Neuronal stem cell (in vitro differentiated cells): Measurements from ENCODE around the gene FBXO36.

Experiments
- DNase-seq: peaks from one replicate; pipeline ENCODE4 v3.0.0-alpha.2; 2013; ENCODE audit warnings: low spot score
- H2AFZ ChIP-seq: one replicate; pipeline ENCODE4 v1.6.1; 2013; ENCODE audit warnings: mild to moderate bottlenecking, low read length, inconsistent platforms
- H2AK5ac ChIP-seq: 2 replicates; pipeline ENCODE4 v1.6.1; 2013; ENCODE audit warnings: low read depth, mild to moderate bottlenecking, inconsistent platforms, low read length, moderate library complexity, mixed read lengths
- H2BK120ac ChIP-seq: 2 replicates; pipeline ENCODE4 v1.6.1; 2013; ENCODE audit warnings: low read depth, mild to moderate bottlenecking, inconsistent platforms, low read length, moderate library complexity, mixed read lengths
- H2BK12ac ChIP-seq: one replicate; pipeline ENCODE4 v1.6.1; 2013; ENCODE audit warnings: low read length, inconsistent platforms
- H2BK15ac ChIP-seq: 2 replicates; pipeline ENCODE4 v1.6.1; 2013; ENCODE audit warnings: mild to moderate bottlenecking, low read length, inconsistent platforms, mixed read lengths
- H2BK5ac ChIP-seq: one replicate; pipeline ENCODE4 v1.6.1; 2013; ENCODE audit warnings: inconsistent platforms, mild to moderate bottlenecking, low read length, moderate library complexity
- H3K14ac ChIP-seq: one replicate; pipeline ENCODE4 v1.6.1; 2013; ENCODE audit warnings: low read length, inconsistent platforms
- H3K18ac ChIP-seq: 2 replicates; pipeline ENCODE4 v1.6.1; 2013; ENCODE audit warnings: low read length, inconsistent platforms
- H3K23ac ChIP-seq: 2 replicates; pipeline ENCODE4 v1.6.1; 2013; ENCODE audit warnings: low read depth, mild to moderate bottlenecking, mixed read lengths, low read length, inconsistent platforms; ENCODE audit not compliant: poor library complexity
- H3K27ac ChIP-seq: replicated peaks from 3 replicates; pipeline ENCODE4 v1.5.1; 2013; ENCODE audit warnings: low read length, inconsistent platforms
- H3K27me3 ChIP-seq, 3 experiments: 2 replicates each; pipeline ENCODE4 v1.6.1; 2013; ENCODE audit warnings: low read length in 3 of 3, mild to moderate bottlenecking in 2 of 3, inconsistent platforms in 1 of 3, low read depth in 1 of 3, mixed read lengths in 1 of 3, moderate library complexity in 1 of 3; ENCODE audit not compliant: control insufficient read depth in 3 of 3, insufficient read depth in 3 of 3
- H3K36me3 ChIP-seq, 2 donors: replicated peaks in 1 of 2; 2 replicates each; pipeline ENCODE4 v1.6.1; 2013; ENCODE audit warnings: low read length in 2 of 2; ENCODE audit not compliant: control insufficient read depth in 2 of 2, insufficient read depth in 2 of 2
- H3K4ac ChIP-seq: 2 replicates; pipeline ENCODE4 v1.6.1; 2013; ENCODE audit warnings: inconsistent platforms, mild to moderate bottlenecking, low read length, moderate library complexity
- H3K4me1 ChIP-seq, 2 donors: 1 replicate in 1 of 2; 2 replicates in 1 of 2; pipeline ENCODE4 v1.6.1; 2013; ENCODE audit warnings: low read length in 2 of 2, low read depth in 1 of 2; ENCODE audit not compliant: control insufficient read depth in 2 of 2, insufficient read depth in 1 of 2
- H3K4me2 ChIP-seq: one replicate; pipeline ENCODE4 v1.6.1; 2013; ENCODE audit warnings: mild to moderate bottlenecking, low read length, inconsistent platforms; ENCODE audit not compliant: insufficient read depth, poor library complexity, severe bottlenecking
- H3K4me3 ChIP-seq, 2 donors: 2 replicates each; pipeline ENCODE4 v1.5.1; 2013; ENCODE audit warnings: low read length in 2 of 2, mild to moderate bottlenecking in 2 of 2, inconsistent platforms in 1 of 2, moderate library complexity in 1 of 2
- H3K79me1 ChIP-seq: one replicate; pipeline ENCODE4 v1.6.1; 2013; ENCODE audit warnings: low read depth, mild to moderate bottlenecking, inconsistent platforms, low read length, moderate library complexity
- H3K9ac ChIP-seq: one replicate; pipeline ENCODE4 v1.6.1; 2013; ENCODE audit warnings: mild to moderate bottlenecking, low read depth, low read length, inconsistent platforms; ENCODE audit not compliant: poor library complexity
- H3K9me3 ChIP-seq, 2 donors: replicated peaks in 1 of 2; 2 replicates each; pipeline versions ENCODE3 to v1.6.1; 2013; ENCODE audit warnings: low read length in 2 of 2, mild to moderate bottlenecking in 2 of 2, inconsistent platforms in 1 of 2, low read depth in 1 of 2, mixed read lengths in 1 of 2, moderate library complexity in 1 of 2; ENCODE audit not compliant: control insufficient read depth in 2 of 2, insufficient read depth in 1 of 2
- H4K8ac ChIP-seq: one replicate; pipeline ENCODE4 v1.6.1; 2013; ENCODE audit warnings: low read depth, mild to moderate bottlenecking, inconsistent platforms, low read length, moderate library complexity
- H4K91ac ChIP-seq: one replicate; pipeline ENCODE4 v1.6.1; 2013; ENCODE audit warnings: low read length, low read depth, mild to moderate bottlenecking, inconsistent platforms; ENCODE audit not compliant: poor library complexity
- WGBS, 2 donors: extraction: QIAGEN DNeasy Blood & Tissue Kit; methylation state at CpG; one replicate each; pipeline ENCODE4 v1.1.7; 2013; ENCODE audit warnings: missing lambda C conversion rate in 2 of 2, mixed read lengths in 1 of 2; ENCODE audit not compliant: insufficient read length in 2 of 2, insufficient replicate concordance in 1 of 2; ENCODE audit errors: extremely low coverage in 2 of 2; 5-methylcytosine and 5-hydroxymethylcytosine counted together

The FBXO36 gene

GRCh38 chr2:229971298-229971790, 49.0 kb downstream of the FBXO36 start:
- Histone ChIP-seq H3K79me1 (no peaks in the 10 kb centered on the region), H2AK5ac (no peak overlapping the region), H3K14ac (no peak overlapping the region), H4K91ac (no peak overlapping the region), H3K9ac (no peak overlapping the region), H3K4me1 (no peaks in the 10 kb centered on the region), H2BK120ac (no peak overlapping the region), H2BK12ac (no peak overlapping the region), H3K27me3 (no peaks in the 10 kb centered on the region), H4K8ac (no peak overlapping the region), H2BK5ac (no peak overlapping the region), H3K18ac (no peak overlapping the region), H3K9me3 (no peaks in the 10 kb centered on the region), H2AFZ (no peak overlapping the region), H3K4me3 (no peak overlapping the region), H3K4ac (no peak overlapping the region), H3K23ac (no peak overlapping the region), H2BK15ac (no peak overlapping the region), H3K36me3 (no peaks in the 10 kb centered on the region), H3K27ac (no peak overlapping the region), H3K4me2 (no peak overlapping the region)
- DNase-seq, result no peak
- no CpG with 5 or more reads among the region's 3 CpGs for WGBS, 2 donors

GRCh38 chr2:229974266-229974665, 52.0 kb downstream of the FBXO36 start:
- no peaks in the 10 kb centered on the region for H3K79me1 ChIP-seq
- H3K4me2 ChIP-seq, result no peak overlapping the region
- no peak overlapping the region for H3K23ac ChIP-seq
- H3K9ac ChIP-seq, result no peak overlapping the region
- H3K27ac ChIP-seq, result no peak overlapping the region
- H3K36me3 ChIP-seq, result no peaks in the 10 kb centered on the region
- H3K18ac ChIP-seq, result no peak overlapping the region
- no peak overlapping the region for H4K8ac ChIP-seq
- no peak overlapping the region for H2BK5ac ChIP-seq
- no peak overlapping the region for H4K91ac ChIP-seq
- H3K4me3 ChIP-seq, result no peak overlapping the region
- no peak overlapping the region for H2BK15ac ChIP-seq
- H3K14ac ChIP-seq, result no peak overlapping the region
- no peak for DNase-seq
- no peak overlapping the region for H3K4ac ChIP-seq
- WGBS, 2 donors, result no CpG with 5 or more reads among the region's 6 CpGs
- no peaks in the 10 kb centered on the region for H3K4me1 ChIP-seq
- H3K27me3 ChIP-seq, result no peaks in the 10 kb centered on the region
- no peak overlapping the region for H2AK5ac ChIP-seq
- H2BK120ac ChIP-seq, result no peak overlapping the region
- no peak overlapping the region for H2AFZ ChIP-seq
- H3K9me3 ChIP-seq, result no peaks in the 10 kb centered on the region
- H2BK12ac ChIP-seq, result no peak overlapping the region

GRCh38 chr2:229980431-229981184, 58.3 kb downstream of the FBXO36 start:
- WGBS, 2 donors, result no CpG with 5 or more reads among the region's 7 CpGs
- no peak for DNase-seq
- Histone ChIP-seq H3K4me3 (no peak overlapping the region), H3K14ac (no peak overlapping the region), H3K4me2 (no peak overlapping the region), H2AFZ (peak overlapping the region; percentile 83), H3K27me3 (no peaks in the 10 kb centered on the region), H3K27ac (peak overlapping the region; percentile 13), H3K9me3 (no peaks in the 10 kb centered on the region), H2BK5ac (no peak overlapping the region), H3K18ac (no peak overlapping the region), H3K9ac (no peak overlapping the region), H2BK12ac (no peak overlapping the region), H3K36me3 (no peaks in the 10 kb centered on the region), H4K91ac (no peak overlapping the region), H2AK5ac (no peak overlapping the region), H3K23ac (no peak overlapping the region), H3K4me1 (peaks cover 0 to 3% of the 10 kb centered on the region in 2 donors), H3K4ac (no peak overlapping the region), H4K8ac (no peak overlapping the region), H3K79me1 (no peaks in the 10 kb centered on the region), H2BK120ac (no peak overlapping the region), H2BK15ac (no peak overlapping the region)

GRCh38 chr2:229993236-229993635, 70.9 kb downstream of the FBXO36 start:
- Histone ChIP-seq H3K36me3 (no peaks in the 10 kb centered on the region), H3K4me2 (no peak overlapping the region), H3K18ac (no peak overlapping the region), H3K4me3 (no peak overlapping the region), H3K27me3 (no peaks in the 10 kb centered on the region), H2BK15ac (no peak overlapping the region), H4K91ac (no peak overlapping the region), H3K79me1 (no peaks in the 10 kb centered on the region), H3K23ac (no peak overlapping the region), H4K8ac (no peak overlapping the region), H2BK120ac (no peak overlapping the region), H3K4ac (no peak overlapping the region), H3K9ac (no peak overlapping the region), H2AK5ac (no peak overlapping the region), H2AFZ (no peak overlapping the region), H2BK5ac (no peak overlapping the region), H3K4me1 (no peaks in the 10 kb centered on the region), H3K14ac (no peak overlapping the region), H3K27ac (no peak overlapping the region), H2BK12ac (no peak overlapping the region), H3K9me3 (peaks cover 0 to 2% of the 10 kb centered on the region in 2 donors)
- no CpG with 5 or more reads among the region's 6 CpGs for WGBS, 2 donors
- no peak for DNase-seq
